Measurements from ENCODE around the gene AIPL1. TPM values are rescaled to one million over a fixed set of nuclear protein-coding genes. Genes with fewer than 3 reads are reported as not detected.

The AIPL1 gene
- total and polyA plus RNA-seq, 2 of the 4 experiments (the other 2 are of a cell fraction) = not detected

DNA sequence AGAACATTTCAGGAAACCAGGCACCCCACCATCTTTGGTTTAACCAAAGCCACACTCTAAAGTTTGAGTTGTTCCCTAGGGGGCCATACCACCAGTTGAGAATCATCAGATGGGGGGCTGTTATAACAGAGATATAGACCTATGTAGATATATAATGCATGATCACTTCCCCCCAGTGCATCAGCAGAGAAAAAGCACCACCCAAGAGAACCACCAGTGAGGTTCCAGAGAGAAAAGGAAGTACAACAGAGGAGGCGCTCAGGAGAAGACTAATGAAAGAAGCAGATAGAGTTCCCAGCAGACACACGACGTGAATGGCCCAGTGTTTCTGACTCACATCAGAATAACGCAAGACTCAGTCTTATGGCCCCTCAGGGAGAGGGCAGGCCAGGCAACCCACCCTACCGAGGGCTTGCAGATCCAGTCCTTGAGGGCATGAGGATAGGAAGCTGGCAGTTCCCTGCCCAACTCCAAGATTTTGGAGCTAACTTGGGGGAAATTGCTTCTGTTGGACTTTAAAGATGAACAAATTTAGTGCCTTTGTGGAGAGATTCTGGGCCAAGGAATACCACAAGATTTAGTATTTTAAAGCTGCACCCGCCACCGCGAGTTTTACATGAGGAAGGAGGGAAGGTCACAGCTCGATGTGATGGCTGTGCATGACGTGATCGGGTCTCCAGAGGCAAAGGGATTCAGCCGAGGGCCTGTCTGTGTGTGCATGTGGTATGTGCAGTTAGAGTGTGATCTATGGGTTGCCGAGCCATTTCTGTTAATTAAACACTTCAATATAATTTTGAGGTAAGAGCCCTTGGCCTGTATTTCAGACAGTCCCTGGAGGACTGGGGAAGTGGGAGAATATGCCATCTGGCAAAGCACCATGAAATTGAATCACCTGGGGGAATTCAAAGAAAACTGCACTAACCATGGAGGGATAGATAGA lies 53.1 kb downstream of the AIPL1 start:
- H3K27me3 ChIP-seq (ENCODE audit: control insufficient read depth, insufficient read depth, low read length) = no peaks in the 10 kb centered on the region; the same call in 1 of the 2 replicates
- BruUV-seq (replicated peaks) = no TSS peak
- POLR2A ChIA-PET (ENCODE audit: unreplicated experiment) = no interaction called here
- H3K9me1 ChIP-seq (ENCODE audit: insufficient read depth, low read length) = no peaks in the 10 kb centered on the region
- H4K20me1 ChIP-seq (ENCODE audit: insufficient read depth, low read length) = no peaks in the 10 kb centered on the region
- intact Hi-C loops (cut with micrococcal nuclease) = no loop called here
- TF ChIP-seq BHLHE40 (IDR thresholded peaks at IDR 0.05; ENCODE audit: low read depth, low read length) (no peak), NFE2L2 (IDR thresholded peaks at IDR 0.05; ENCODE audit: low read depth, low read length) (no peak), CEBPB (IDR thresholded peaks at IDR 0.05; ENCODE audit: low read depth, low read length) (no peak), POLR2A (IDR thresholded peaks at IDR 0.05; ENCODE audit: low read depth, low read length) (no peak), RAD21 (IDR thresholded peaks at IDR 0.05; ENCODE audit: low read length) (no peak), CTCF (conservative IDR thresholded peaks at IDR 0.05; ENCODE audit: low read depth, low read length) (no peak), RCOR1 (IDR thresholded peaks at IDR 0.05; ENCODE audit: insufficient replicate concordance, low read length) (no peak), CHD1 (IDR thresholded peaks at IDR 0.05; ENCODE audit: low read depth, low read length) (no peak), MXI1 (IDR thresholded peaks at IDR 0.05; ENCODE audit: borderline replicate concordance, low read depth, low read length) (no peak), MAFK (IDR thresholded peaks at IDR 0.05; ENCODE audit: low read depth, low read length) (no peak), SMC3 (IDR thresholded peaks at IDR 0.05; ENCODE audit: low read depth, low read length) (no peak), FOS (IDR thresholded peaks at IDR 0.05; ENCODE audit: low read depth, low read length) (no peak), USF2 (IDR thresholded peaks at IDR 0.05; ENCODE audit: low read depth, low read length) (no peak), RFX5 (IDR thresholded peaks at IDR 0.05; ENCODE audit: low read depth, low read length) (no peak)
- H3K4me3 ChIP-seq (ENCODE audit: insufficient read depth, low read depth, low read length) = no peak overlapping the region
- H2AK5ac ChIP-seq (ENCODE audit: low read depth, low read length) = no peak overlapping the region
- CTCF ChIA-PET = no interaction called here
- H2BK20ac ChIP-seq (ENCODE audit: low read depth, low read length) = no peak overlapping the region
- no peak overlapping the region for H4K5ac ChIP-seq (ENCODE audit: low read depth, low read length)
- H2AK9ac ChIP-seq (replicated peaks; ENCODE audit: low read depth, low read length, poor library complexity) = no peak overlapping the region
- H3K23ac ChIP-seq (ENCODE audit: low read depth, low read length) = no peak overlapping the region
- H3K14ac ChIP-seq (replicated peaks; ENCODE audit: low read depth, low read length) = no peak overlapping the region
- no peak overlapping the region for H2BK15ac ChIP-seq (ENCODE audit: low read depth, low read length)
- H3K56ac ChIP-seq (ENCODE audit: extremely low read depth, insufficient read depth, low read length) = no peak overlapping the region
- H3K36me3 ChIP-seq (ENCODE audit: control insufficient read depth, insufficient read depth, low read length) = no peaks in the 10 kb centered on the region
- no peak overlapping the region for H2AFZ ChIP-seq (replicated peaks; ENCODE audit: low read length, poor library complexity)
- no peak overlapping the region for H4K91ac ChIP-seq (ENCODE audit: insufficient read depth, low read depth, low read length)
- H3K4me2 ChIP-seq (ENCODE audit: low read depth, low read length) = no peak overlapping the region
- no peak for DNase-seq
- no peak overlapping the region for H3K4ac ChIP-seq (ENCODE audit: low read depth, low read length)
- no peak overlapping the region for H4K8ac ChIP-seq (ENCODE audit: low read depth in 2 of 2, low read length in 2 of 2)
- WGBS, 2 experiments (ENCODE audit: extremely low coverage in 2 of 2, insufficient read length in 1 of 2) = no CpG with 5 or more reads among the region's 13 CpGs
- H3K4me1 ChIP-seq (ENCODE audit: control insufficient read depth, insufficient read depth, low read length) = no peaks in the 10 kb centered on the region
- ATAC-seq (ENCODE audit: low read depth) = no peak
- no peak overlapping the region for H3K27ac ChIP-seq (ENCODE audit: insufficient read depth, low read length)
- H3K18ac ChIP-seq (ENCODE audit: low read depth, low read length) = no peak overlapping the region
- no peaks in the 10 kb centered on the region for H3K79me1 ChIP-seq (ENCODE audit: low read depth in 1 of 2, low read length in 2 of 2)
- H2BK120ac ChIP-seq (ENCODE audit: low read depth, low read length) = no peak overlapping the region
- dilution Hi-C loops (cut with HindIII; ENCODE audit: low sequenced_read_pairs, unreplicated experiment) = no loop called here
- no peak overlapping the region for H2BK5ac ChIP-seq (ENCODE audit: low read depth, low read length, poor library complexity, severe bottlenecking)
- no peak overlapping the region for H3K9ac ChIP-seq (ENCODE audit: low read depth, low read length)
- no peaks in the 10 kb centered on the region for H3K9me3 ChIP-seq (ENCODE audit: control insufficient read depth, insufficient read depth, low read length)
- in situ Hi-C loops (cut with MboI; ENCODE audit: low sequenced_read_pairs) = no loop called here
